Stomach smooth muscle (tissue), 2 donors: Measurements from ENCODE around the gene PACSIN2.

Source experiments
- H3K27ac ChIP-seq: one replicate; pipeline ENCODE4 v1.7.0; 2013; ENCODE audit warnings: mild to moderate bottlenecking, low read length, inconsistent platforms
- H3K27me3 ChIP-seq, 2 donors: one replicate each; pipeline ENCODE4 v1.7.0; 2013; ENCODE audit warnings: low read length in 2 of 2; ENCODE audit not compliant: insufficient read depth in 2 of 2, control insufficient read depth in 1 of 2
- H3K36me3 ChIP-seq, 2 donors: one replicate each; pipeline ENCODE4 v1.7.0; 2013; ENCODE audit warnings: low read length in 2 of 2; ENCODE audit not compliant: control insufficient read depth in 2 of 2, insufficient read depth in 2 of 2
- H3K4me1 ChIP-seq: one replicate; pipeline ENCODE4 v1.7.0; 2013; ENCODE audit warnings: low read length; ENCODE audit not compliant: control insufficient read depth, insufficient read depth
- H3K4me3 ChIP-seq, 2 donors: one replicate each; pipeline ENCODE4 v1.7.0; 2013; ENCODE audit warnings: low read length in 2 of 2
- H3K9ac ChIP-seq, 2 donors: one replicate each; pipeline ENCODE4 v1.7.0; 2013; ENCODE audit warnings: low read length in 2 of 2, mild to moderate bottlenecking in 1 of 2
- H3K9me3 ChIP-seq, 2 donors: one replicate each; pipeline ENCODE4 v1.7.0; 2013; ENCODE audit warnings: low read length in 2 of 2; ENCODE audit not compliant: control insufficient read depth in 2 of 2
- donor health status: healthy.
- donor health status: Pancreatic carcinoma.

Gene PACSIN2

DNA sequence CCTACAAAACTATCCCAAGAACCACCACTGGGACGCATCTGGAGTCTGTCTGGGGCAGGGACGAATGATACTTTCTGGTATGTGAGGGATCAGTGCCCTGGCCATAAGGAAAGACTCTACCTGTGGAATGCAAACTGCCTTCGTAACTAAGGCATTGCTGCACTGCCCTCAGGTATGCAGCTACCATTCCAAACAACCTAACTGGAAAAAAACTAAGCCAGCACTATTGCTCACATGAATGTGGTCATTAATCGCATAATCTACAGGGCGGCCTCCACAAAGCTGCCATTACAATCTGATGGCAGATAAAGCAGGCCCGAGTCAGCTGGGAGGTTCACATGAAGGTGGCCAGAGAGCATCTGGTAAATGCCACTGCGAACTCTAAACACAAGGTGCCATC is 3.9 kb downstream of the PACSIN2 start:
- Histone ChIP-seq H3K9ac (no peak overlapping the region), H3K27ac (no peak overlapping the region), H3K36me3 (no peaks in the 10 kb centered on the region), H3K27me3 (no peaks in the 10 kb centered on the region), H3K4me3 (no peak overlapping the region), H3K9me3 (no peaks in the 10 kb centered on the region), H3K4me1 (peaks cover 19% of the 10 kb centered on the region)

DNA sequence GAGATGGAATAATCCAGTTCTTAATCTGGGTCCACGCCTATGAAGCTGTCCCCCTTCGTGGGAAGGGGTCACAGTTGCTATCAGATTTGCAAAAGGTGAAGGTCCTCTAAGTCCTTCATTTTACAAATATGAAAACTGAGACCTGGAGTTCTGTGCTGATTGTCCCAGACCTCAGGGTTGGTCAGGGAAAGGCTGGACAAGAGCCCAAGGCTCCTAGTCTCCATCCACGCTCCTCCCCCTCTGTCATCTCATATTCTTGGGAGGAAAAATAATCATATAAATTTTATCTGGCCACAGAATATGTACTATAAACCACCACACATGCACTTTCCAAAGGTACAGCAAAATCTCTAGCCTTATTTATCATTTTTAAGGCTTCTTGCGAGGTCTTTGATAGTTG is 5.5 kb downstream of the PACSIN2 start:
- H3K27me3 ChIP-seq = no peaks in the 10 kb centered on the region
- peaks cover 14% of the 10 kb centered on the region for H3K4me1 ChIP-seq
- no peak overlapping the region for H3K4me3 ChIP-seq
- H3K27ac ChIP-seq = no peak overlapping the region
- no peaks in the 10 kb centered on the region for H3K9me3 ChIP-seq
- H3K9ac ChIP-seq = no peak overlapping the region
- H3K36me3 ChIP-seq = no peaks in the 10 kb centered on the region

DNA sequence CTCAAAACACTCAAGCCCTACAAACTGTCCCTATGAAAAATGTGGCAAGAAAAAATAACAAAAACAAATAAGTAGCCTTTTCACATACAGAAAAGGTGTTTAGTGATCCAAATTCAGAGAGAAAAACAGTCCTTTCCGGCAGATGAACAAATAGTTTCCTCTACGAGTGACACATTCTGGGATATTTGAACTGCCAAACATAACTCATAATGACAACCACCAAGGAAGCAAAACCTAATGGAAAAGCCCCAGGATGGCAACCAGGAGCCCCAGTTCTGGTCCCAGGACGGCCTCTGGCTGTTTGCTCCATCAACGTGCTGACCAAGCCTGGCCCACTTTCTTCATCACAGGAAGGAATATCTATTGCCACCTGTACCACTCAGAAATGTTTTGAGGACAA is 6.0 kb downstream of the PACSIN2 start:
- peaks cover 13% of the 10 kb centered on the region for H3K4me1 ChIP-seq
- H3K36me3 ChIP-seq = no peaks in the 10 kb centered on the region
- no peak overlapping the region for H3K4me3 ChIP-seq
- no peak overlapping the region for H3K27ac ChIP-seq
- H3K9me3 ChIP-seq = no peaks in the 10 kb centered on the region
- no peak overlapping the region for H3K9ac ChIP-seq
- no peaks in the 10 kb centered on the region for H3K27me3 ChIP-seq

- no peaks in the 10 kb centered on the region for H3K27me3 ChIP-seq
- H3K4me3 ChIP-seq = no peak overlapping the region
- H3K36me3 ChIP-seq = no peaks in the 10 kb centered on the region
- no peak overlapping the region for H3K9ac ChIP-seq
- H3K27ac ChIP-seq = no peak overlapping the region
- H3K4me1 ChIP-seq = peaks cover 9% of the 10 kb centered on the region
- no peaks in the 10 kb centered on the region for H3K9me3 ChIP-seq
Observed at GRCh38 chr22:43008509-43008908, 6.4 kb downstream of the PACSIN2 start.

- Histone ChIP-seq H3K9ac (no peak overlapping the region), H3K4me1 (peaks cover 7% of the 10 kb centered on the region), H3K9me3 (no peaks in the 10 kb centered on the region), H3K27ac (no peak overlapping the region), H3K36me3 (no peaks in the 10 kb centered on the region), H3K4me3 (no peak overlapping the region), H3K27me3 (no peaks in the 10 kb centered on the region)
Observed at GRCh38 chr22:43007519-43008102, 7.3 kb downstream of the PACSIN2 start.

GRCh38 chr22:43006753-43007152 is 8.2 kb downstream of the PACSIN2 start:
- H3K4me1 ChIP-seq = peaks cover 11% of the 10 kb centered on the region
- H3K27me3 ChIP-seq = no peaks in the 10 kb centered on the region
- H3K9ac ChIP-seq = no peak overlapping the region
- no peak overlapping the region for H3K27ac ChIP-seq
- H3K9me3 ChIP-seq = no peaks in the 10 kb centered on the region
- H3K36me3 ChIP-seq = no peaks in the 10 kb centered on the region
- H3K4me3 ChIP-seq = no peak overlapping the region

- no peaks in the 10 kb centered on the region for H3K27me3 ChIP-seq
- no peaks in the 10 kb centered on the region for H3K9me3 ChIP-seq
- peaks cover 18% of the 10 kb centered on the region for H3K4me1 ChIP-seq
- no peak overlapping the region for H3K4me3 ChIP-seq
- H3K27ac ChIP-seq = no peak overlapping the region
- H3K36me3 ChIP-seq = no peaks in the 10 kb centered on the region
- H3K9ac ChIP-seq = no peak overlapping the region
Observed at GRCh38 chr22:43006016-43006505, 8.9 kb downstream of the PACSIN2 start.

DNA sequence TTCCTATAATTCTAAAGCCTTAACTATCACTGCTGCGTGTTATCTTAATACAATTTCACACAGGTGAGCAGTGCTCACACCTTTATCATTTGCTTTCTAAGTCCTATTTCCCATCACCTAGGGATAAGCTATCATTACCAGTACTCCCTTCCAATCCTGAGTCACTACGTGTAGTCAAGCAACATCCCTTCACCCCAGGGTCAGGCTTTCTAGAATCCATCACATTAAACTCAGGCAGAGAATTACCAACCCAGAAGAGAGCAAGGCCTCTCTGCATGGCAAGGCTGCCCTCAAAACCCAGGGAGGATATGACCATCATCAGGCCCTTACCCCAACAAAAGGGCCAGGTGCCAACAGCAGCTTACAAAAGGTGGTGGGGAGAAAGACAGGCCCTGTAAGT is 9.8 kb downstream of the PACSIN2 start:
- no peak overlapping the region for H3K27ac ChIP-seq
- H3K36me3 ChIP-seq = no peaks in the 10 kb centered on the region
- no peak overlapping the region for H3K9ac ChIP-seq
- H3K4me3 ChIP-seq = no peak overlapping the region
- no peaks in the 10 kb centered on the region for H3K27me3 ChIP-seq
- H3K4me1 ChIP-seq = peaks cover 28% of the 10 kb centered on the region
- H3K9me3 ChIP-seq = no peaks in the 10 kb centered on the region

GRCh38 chr22:43004362-43005035 is 10.4 kb downstream of the PACSIN2 start:
- H3K27me3 ChIP-seq = no peaks in the 10 kb centered on the region
- no peaks in the 10 kb centered on the region for H3K9me3 ChIP-seq
- no peak overlapping the region for H3K9ac ChIP-seq
- H3K36me3 ChIP-seq = no peaks in the 10 kb centered on the region
- peaks cover 31% of the 10 kb centered on the region for H3K4me1 ChIP-seq
- no peak overlapping the region for H3K4me3 ChIP-seq
- H3K27ac ChIP-seq = no peak overlapping the region

GRCh38 chr22:43002202-43002586 is 12.8 kb downstream of the PACSIN2 start:
- Histone ChIP-seq H3K27me3 (no peaks in the 10 kb centered on the region), H3K36me3 (no peaks in the 10 kb centered on the region), H3K9me3 (peaks cover 0 to 3% of the 10 kb centered on the region in 2 donors), H3K4me1 (peaks cover 38% of the 10 kb centered on the region), H3K4me3 (no peak overlapping the region), H3K27ac (no peak overlapping the region), H3K9ac (no peak overlapping the region)
